HUDEP-2 (cell line): Measurements from ENCODE around the gene ZNHIT3.
"Not testable (repeated sequence)": the region's sequence is repeated elsewhere in the genome, so short reads cannot be mapped to it uniquely, and the experiment has no call there.

Experiments
- DNase-seq, 76 experiments: peaks; one replicate each; lab custom pipeline; 2025; ENCODE audit not compliant: unreplicated experiment in 76 of 76; lab: John Stamatoyannopoulos, UW

The ZNHIT3 gene

DNA sequence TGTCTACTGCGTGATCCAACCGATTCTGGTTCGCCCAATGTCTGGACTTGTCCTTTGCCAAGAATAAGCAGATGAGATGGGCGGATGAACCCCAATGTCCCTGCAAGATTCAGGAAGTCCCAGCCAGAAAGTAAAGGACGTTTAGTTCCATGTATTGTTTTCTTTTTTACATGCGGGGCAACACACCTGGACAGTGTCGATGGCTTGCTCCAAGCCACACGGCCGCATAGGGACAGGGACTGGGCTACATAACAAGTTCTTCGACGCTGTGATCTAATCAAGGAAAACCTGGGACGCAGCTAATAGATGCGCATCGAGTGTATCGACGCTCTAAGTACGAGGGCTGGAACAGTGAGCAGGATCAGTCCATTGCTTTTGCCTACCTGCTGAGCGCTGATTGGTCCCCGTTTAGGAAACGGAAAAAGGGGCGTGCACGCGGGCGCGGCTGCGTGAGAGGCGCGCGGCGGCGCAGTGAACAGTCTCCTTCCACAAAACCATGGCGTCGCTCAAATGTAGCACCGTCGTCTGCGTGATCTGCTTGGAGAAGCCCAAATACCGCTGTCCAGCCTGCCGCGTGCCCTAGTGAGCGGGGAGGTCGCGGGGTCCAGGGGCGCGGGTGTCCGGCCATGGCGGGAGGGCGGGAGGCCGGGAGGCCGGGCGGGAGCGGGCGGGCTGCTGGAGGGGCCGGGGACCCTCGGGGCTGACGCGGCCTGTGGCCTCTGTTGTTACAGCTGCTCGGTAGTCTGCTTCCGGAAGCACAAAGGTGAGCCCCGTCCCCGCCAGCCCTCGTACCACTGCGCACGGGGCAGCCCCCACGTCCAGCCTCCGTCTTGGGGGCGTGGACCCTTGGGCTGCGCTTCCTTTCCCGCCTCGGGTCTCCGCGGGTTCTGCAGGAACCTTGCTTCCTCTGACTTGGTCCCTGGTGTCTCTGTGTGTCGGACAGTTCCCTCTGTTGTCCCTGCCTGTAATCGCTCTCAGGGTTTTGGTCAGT lies at the start of gene ZNHIT3:
Gene ZNHIT3, plus strand, starts transcription at position 478 of the 991 bp plus-strand sequence. Its CDS starts 19 bp downstream, at position 497.
- peak in 73 of 76 experiments; percentile 24 to 94 (median 82) for DNase-seq

DNA sequence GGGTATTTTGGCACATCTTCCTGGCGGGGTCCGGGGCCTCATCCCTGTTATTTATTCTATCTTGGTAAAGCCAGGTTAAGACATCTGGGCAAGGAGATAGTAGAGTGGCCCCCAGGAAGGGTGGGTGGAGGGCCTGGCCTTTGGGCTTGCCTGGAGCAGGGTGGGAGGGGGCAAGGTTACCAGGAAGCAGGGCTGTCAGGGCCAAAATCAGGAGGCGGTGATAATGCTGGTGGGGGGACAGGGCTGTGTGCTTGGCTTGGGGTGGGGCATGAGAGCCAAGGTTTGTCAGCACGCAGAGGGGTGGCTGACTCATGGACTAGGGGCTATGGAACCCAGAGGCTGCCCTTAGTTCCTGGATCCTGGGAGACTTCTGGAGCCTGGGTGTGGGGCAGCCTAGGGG lies 44.7 kb upstream of the ZNHIT3 start:
- not testable (repeated sequence) for DNase-seq

DNA sequence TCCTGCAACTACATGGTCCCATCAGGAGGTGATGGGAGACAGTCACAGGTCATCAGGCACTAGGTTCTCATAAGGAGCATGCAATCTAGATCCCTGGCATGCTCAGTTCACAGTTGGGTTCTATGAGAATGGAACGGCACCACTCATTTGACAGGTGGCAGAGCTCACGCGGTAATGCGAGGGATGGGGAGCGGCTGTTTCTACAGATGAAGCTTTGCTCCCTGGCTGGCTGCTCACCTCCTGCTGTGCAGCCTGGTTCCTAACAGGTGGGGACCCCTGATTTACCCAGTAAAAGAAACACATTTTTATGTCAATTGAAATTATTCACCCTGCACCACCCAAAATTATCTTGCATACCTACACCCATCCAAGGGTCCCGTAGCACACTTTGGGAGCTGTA lies 42.7 kb upstream of the ZNHIT3 start:
- DNase-seq: no peak

DNA sequence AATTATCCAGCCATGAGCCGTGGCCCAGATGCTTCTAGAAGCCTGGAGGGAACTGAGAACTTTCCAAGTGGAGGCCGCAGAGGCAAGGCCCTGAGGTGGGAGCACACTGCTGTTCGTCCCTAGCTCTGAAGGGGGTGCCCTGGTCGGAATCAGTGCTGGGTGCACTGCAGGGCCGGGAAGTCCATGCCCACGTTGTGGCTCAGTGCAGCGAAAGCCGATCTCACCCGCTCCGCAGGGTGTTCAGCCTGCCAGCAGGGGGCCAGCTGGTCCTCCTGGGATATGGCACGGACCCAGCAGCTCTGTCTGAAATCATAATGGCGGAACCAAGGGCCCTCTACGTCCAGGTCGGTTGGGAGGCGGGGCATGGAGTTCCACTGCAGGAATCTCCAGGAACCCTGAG lies 36.5 kb upstream of the ZNHIT3 start:
- DNase-seq: not testable (repeated sequence)

DNA sequence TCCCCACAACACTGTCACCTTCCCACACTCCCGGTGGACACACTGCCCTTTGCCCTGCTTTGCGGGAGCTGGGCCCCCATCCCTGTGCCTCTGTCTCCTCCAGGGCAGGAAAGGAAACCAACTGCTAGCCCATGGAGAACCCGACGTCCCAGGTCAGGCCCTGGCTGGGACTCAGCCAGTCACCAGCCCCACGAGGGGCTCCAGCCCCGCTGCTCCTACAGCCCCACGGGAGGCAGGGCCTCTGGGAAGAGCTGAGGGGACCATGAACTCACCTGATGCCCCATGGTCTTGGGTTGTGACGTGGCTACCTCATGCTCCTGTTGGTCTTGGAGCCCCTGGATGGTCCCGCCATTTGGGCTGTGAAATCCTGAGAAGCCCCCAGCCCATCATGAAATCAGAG lies 33.6 kb upstream of the ZNHIT3 start:
- not testable (repeated sequence) for DNase-seq

DNA sequence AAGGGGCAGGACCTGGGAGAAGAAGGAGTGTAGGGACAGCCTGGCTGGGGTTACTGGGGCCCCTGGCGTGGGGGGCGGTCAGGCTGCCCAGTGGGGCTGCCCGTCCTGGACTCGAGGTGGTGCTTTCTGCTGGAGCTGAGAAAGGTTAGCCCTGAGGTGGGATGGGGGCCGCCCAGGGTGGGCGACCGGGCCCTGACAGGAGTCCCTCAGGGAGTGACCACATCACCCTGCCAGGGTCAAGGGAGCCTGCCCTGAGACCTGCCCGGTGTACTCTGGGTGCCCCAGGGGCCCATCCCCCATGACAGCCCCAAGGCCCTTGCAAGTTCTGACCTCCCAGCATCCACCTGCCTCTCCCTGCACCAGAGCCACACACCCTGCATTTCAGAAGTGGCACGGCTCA lies 28.8 kb upstream of the ZNHIT3 start:
- not testable (repeated sequence) for DNase-seq

DNA sequence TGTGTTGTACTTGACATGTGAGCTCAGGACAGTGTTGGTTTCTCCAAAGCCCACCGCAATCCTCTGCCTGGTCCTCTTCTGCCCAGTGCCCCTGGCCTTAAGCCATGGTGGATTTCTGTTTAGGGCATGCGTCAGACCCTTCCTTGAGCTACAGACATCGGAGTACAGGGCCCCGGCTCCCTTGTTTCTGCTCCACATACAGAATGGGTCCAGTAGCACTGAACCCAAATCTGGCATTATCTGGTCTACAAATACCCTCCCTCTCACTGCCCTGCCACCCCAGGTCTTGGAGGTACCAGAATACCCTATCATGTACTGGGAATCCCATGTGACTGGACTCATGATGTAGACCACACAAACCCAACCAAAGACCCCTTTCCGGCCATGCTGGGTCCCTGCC lies 27.4 kb upstream of the ZNHIT3 start:
- DNase-seq: no peak

DNA sequence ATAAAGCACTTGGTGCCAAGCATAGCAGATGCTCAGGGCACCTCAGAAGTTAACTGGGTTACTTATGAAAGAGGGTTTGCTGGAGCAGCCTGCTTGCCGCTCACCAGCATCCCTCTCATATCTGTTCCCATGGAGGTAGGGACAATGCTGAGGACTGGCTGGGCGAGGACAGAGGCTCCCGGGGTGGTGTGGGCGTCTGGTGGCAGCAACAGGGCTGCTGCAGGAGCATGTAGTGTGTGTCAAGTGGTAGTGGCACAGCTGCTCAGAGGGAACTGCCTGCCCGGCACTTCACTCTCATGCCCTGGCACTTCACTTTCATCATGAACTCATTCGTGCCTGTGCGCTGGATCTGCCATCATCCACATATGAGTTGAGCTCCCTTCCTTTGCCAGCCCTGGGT lies 26.9 kb upstream of the ZNHIT3 start:
- no peak for DNase-seq

DNA sequence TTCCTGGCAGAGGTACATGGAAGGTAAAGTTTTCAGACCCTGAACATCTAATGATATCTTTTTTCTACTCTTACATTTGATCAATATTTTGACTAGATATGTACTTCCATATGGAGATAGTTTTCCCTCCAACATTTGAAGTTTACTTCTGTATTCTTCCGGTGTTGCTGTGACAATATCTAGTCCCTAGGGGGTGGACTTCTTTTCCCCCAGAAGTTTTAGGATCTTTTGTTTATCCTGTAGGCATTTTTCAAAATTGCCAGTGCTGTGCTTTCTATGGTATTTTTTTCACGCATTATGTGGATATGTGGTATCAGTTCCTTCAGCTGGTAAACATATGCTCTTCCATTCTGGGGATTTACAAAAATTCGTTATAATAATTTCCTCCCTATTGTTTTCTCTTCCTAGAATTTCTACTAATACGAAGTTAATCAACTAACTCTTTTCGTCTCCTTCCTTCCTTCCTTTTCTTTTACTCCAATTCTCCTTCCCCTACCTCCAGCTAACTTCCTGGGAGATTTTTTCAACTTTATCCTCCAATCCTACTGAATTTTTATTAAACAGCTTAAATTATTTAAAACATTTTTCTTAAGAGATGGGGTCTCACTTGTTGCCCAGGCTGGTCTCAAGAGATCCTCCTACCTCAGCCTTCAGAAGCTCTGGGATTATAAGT lies 26.1 kb upstream of the ZNHIT3 start:
- DNase-seq: no peak

DNA sequence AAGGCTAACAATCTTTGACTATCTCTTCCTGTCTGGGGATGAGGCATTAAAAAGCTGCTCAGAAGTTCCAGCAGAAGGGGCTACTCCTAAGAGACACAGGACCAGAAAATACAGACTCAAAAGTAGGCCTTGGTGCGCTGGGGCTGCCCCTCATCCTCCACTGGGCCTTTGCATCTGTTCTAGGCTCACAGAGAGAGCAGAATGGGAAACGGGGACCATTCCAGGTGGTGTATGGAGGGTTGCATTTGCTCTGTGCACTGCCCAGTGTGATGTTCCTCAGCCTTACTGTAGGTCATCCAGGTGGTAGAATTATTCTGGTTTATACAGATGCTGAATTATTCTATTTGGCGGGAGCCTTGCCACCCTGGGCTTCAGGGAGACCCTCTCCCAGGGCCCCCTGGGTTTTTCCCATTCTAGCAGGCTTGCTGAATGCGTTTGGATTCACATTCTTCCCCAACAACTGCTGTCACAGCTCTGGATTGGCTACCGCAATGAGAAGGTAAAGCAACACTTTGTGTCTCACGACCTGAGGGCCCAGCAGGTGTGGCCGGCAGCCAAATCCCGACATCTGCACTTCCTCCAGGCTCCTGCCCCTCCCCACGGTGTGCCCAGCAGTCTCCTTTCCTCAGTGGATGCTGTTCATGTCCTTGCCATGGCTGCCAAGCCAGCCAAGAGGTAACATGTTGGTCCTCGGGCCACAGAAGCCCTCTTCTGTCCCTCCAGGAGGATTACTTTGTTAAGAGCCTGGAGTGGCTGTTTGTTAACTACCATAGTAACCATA lies 25.0 kb upstream of the ZNHIT3 start:
- no peak for DNase-seq

DNA sequence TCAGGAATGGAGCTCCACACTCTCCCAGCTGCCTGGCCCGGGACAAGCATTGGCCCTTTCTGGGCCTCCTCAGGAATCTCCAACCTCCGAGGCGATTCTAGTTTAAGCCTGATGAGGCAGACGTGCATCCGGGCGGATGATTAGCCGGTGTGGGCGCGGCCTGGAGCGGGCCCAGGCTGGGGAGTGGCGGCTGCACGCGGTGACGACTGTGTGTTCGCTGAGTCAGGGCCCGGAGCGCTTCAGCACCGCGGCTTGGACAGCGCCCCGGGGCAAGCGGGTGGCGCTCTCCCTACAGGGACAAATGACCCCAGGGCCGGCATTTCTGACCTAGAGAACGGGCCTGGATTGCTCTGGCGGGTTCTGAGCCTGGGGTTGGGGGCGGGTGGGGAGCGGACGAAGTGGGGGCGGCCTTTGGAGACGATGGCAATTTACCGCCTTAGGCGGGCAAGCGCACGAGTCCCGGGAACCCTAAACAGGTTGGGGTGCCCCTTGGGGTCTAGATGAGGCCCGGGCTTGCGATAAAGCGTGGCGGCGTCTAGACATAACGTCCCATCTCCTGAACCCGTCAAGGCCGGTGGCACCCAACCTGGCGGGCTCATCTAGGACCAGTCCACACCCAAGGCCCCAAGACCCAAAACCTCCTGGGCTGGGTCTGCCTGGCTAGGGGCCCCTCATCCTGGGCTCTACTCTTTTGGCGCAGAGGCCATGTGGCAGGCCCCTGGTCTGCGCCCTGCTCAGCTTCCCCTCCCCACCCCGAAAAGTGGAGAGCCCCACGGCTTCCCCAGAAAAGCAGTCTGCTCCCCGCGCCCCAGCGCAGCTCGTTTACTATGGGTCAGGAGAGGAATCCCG lies 22.3 kb upstream of the ZNHIT3 start:
- peak in 72 of 76 experiments; percentile 32 to 85 (median 73) for DNase-seq

DNA sequence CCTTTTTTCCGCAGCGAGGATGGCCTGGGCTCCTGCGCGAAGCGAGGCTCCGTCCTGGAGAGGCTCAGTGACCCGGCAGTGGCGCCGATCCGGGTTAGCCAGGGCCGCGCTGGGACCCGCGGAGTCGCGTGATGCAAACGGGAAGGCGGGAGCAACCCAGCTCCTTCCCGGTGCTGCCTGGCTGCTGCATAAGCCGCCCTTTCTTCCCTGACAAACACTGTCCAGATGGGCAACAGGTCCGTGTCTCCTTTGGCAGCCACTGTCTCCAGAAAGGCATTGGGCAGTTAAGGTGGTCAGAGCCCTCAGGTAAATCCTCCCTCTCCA lies 21.8 kb upstream of the ZNHIT3 start:
- DNase-seq: no peak

DNA sequence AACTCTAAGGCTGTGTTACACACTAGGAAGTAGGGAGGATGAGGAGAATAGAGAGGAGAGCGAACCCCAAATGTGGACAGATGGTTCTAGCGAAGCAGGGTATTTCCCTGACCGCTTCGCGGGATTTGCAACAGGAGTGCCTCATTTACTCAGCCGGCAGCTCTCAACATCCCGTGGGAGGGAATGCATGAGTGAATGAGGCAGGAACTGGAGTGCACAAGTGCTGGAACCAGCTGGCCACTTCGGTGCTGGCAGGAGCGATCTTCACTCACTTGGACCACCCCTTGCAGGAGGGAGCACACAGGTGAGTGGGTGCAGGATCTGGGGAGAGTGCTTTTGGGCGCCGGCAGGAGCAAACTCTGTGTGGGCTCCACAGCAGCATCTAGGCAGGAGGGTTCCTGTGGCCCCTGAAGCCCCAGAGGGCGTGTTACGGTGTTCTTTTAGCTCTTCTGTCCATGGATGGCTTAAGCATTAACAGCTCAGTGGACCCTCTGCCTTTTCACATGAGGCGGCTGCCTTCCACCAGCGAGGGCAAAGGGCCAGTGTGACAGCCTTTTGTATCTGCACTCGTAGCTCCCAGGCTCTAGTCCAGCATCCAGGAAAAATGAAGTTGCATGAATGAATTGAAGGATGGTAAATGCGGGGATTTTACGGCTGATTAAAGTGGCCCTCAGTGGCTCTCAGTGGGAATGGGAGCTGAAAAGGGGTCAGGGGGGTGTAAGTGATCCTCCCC lies 17.4 kb upstream of the ZNHIT3 start:
- DNase-seq: no peak

DNA sequence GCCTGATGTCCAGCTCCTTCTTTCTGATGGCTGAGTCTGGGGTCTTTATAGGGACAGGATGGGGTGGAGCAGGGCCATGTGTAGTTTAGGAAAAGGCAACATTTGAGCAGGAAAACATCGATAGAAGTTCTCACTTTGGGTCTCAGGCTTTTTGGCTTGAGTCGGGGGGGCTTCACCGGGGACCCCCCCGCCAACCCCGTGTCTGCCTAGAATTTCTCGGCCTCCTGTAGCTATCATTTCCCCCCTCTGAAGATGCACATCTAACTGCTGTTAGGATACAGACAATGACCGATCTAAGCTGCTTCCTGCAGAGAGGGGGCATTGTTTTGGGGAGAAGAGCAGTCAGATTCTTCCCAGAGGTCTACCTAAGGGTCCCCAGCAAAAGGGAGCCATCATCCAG lies 16.7 kb upstream of the ZNHIT3 start:
- DNase-seq: no peak

DNA sequence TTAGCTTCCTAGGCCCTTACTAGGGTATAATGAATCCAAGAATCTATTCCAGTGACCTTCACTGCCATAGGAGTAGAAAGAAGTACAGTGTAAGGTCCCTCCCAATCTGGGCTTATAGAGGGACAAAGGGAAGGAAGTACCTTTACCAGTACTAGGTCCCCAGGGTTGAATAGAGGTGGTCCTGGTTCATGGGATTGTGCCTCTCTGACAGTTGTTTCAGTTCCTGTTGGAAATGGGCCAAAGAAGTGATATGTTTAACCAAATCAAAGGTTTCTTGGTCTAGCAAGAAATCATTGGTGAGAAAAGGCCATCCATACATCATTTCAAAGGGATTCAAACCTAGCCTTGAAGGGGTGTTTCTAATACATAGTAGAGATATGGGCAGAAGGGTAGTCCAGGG lies 16.0 kb upstream of the ZNHIT3 start:
- no peak for DNase-seq

DNA sequence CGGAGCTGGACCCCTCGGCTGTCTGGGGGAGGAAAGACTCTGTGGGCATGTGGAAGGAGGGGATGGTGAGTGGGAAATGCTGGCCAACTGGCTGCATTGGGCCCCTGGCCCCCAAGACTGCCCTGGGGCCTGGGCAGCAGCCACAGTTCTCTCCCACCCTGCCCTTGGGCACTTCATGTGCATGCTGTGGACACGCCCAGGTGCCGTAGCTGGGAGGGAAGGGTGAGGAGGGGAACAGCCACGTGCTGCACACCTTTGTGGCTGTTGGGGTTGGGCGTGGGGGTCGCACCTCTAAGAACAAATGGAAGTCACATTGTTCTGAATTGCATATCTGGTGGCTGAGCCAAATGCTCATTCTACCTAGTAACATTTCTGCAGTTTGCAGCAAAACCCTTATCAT lies 11.9 kb upstream of the ZNHIT3 start:
- DNase-seq: no peak

DNA sequence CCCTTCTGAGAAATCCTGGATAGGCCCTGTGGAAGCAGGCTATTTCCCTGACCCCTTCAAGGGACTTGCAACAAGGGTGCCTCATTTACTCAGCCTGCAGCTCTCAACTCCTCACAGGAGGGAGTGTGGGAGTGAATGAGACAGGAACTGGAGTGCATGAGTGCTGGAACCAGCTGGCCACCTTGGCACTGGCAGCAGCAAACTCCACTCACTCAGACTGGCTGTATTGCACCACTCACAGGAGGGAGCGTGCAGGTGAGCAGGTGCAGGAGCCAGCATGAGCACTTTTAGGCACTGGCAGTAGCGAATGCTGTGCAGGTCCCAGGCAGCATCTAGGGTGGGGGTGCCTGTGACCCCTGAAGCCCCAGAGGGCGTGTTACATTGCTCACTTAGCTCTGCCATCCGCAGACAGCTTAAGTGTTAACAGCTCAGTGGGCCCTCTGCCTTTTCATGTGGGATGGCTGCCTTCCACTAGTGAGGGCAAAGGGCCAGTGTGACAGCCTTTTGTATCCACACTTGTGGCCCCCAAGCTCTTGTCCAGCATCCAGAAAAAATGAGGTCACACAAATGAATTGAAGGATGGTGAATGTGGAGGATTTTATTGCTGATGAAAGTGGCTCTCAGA lies 11.0 kb upstream of the ZNHIT3 start:
- no peak for DNase-seq

DNA sequence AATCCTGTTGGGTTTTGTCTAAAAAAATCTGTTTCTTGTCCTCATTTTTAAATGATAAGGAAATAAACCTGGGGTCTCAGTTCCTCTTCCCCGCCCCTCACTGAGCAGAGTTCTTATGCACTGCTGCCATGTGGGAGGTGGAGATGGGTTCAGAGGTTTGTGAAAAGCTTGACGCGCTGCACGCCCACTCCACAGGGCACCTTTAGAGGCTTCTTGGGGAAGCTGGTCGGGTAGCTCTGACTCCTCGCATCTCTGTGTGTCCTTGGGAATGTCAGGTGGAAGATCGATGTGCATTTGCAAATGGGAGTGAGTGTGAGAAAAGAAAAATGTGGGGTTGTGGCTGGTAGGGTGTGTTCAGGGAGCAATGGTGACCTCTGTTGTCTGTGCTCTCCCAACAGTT lies 4.7 kb upstream of the ZNHIT3 start:
- no peak for DNase-seq
